HG02981 (cell line): ENCODE results near the gene VWA7.
"Not testable (repeated sequence)": the region's sequence is repeated elsewhere in the genome, so short reads cannot be mapped to it uniquely, and the experiment has no call there.

Experiments used
- ATAC-seq: cut with Tn5 transposase; IDR thresholded peaks from one replicate; pipeline ENCODE4 v1.9.1; 2021; ENCODE audit warnings: mild to moderate bottlenecking, moderate library complexity; ENCODE audit not compliant: unreplicated experiment

VWA7 gene

GRCh38 chr6:31776989-31777666 lies at the start of gene VWA7:
Gene VWA7, minus strand, starts transcription at chr6:31777328. Its CDS starts 549 bp downstream, at chr6:31776779.
- peak; percentile 62 for ATAC-seq

GRCh38 chr6:31826793-31827285 lies 49.7 kb upstream of the VWA7 start:
- peak; percentile 7 for ATAC-seq

- ATAC-seq: no peak
Observed at GRCh38 chr6:31825553-31825952, 48.4 kb upstream of the VWA7 start.

- ATAC-seq: not testable (repeated sequence)
Observed at GRCh38 chr6:31823592-31824196, 46.6 kb upstream of the VWA7 start.

- no peak for ATAC-seq
Observed at GRCh38 chr6:31822036-31822821, 45.1 kb upstream of the VWA7 start.

GRCh38 chr6:31821301-31822035 lies 44.3 kb upstream of the VWA7 start:
- no peak for ATAC-seq

- not testable (repeated sequence) for ATAC-seq
Observed at GRCh38 chr6:31820399-31820798, 43.3 kb upstream of the VWA7 start.

- ATAC-seq: no peak
Observed at GRCh38 chr6:31819871-31820299, 42.8 kb upstream of the VWA7 start.

GRCh38 chr6:31817929-31818511 lies 40.9 kb upstream of the VWA7 start:
- not testable (repeated sequence) for ATAC-seq

GRCh38 chr6:31817133-31817928 lies 40.2 kb upstream of the VWA7 start:
- not testable (repeated sequence) for ATAC-seq

- ATAC-seq: no peak
Observed at GRCh38 chr6:31815025-31815838, 38.1 kb upstream of the VWA7 start, which contains the start of the genes HSPA1A and HSPA1L. Gene HSPA1A, plus strand, starts transcription at chr6:31815543. Its CDS starts 214 bp downstream, at chr6:31815757. Gene HSPA1L, minus strand, starts transcription at chr6:31815283. Its CDS starts 3,311 bp downstream, at chr6:31811972.

- peak; percentile 41 for ATAC-seq
Observed at GRCh38 chr6:31814677-31815024, 37.5 kb upstream of the VWA7 start.

GRCh38 chr6:31813465-31813849 lies 36.3 kb upstream of the VWA7 start:
- ATAC-seq: no peak

GRCh38 chr6:31811645-31812044 lies 34.5 kb upstream of the VWA7 start:
- no peak for ATAC-seq

GRCh38 chr6:31808599-31808998 lies 31.5 kb upstream of the VWA7 start:
- not testable (repeated sequence) for ATAC-seq

- peak; percentile 78 for ATAC-seq
Observed at GRCh38 chr6:31806470-31807272, 29.5 kb upstream of the VWA7 start, which contains the start of gene LSM2. Gene LSM2, minus strand, starts transcription at chr6:31806966. Its CDS starts 209 bp downstream, at chr6:31806757.

- ATAC-seq: peak; percentile 19
Observed at GRCh38 chr6:31805939-31806469, 28.9 kb upstream of the VWA7 start.
